H54 (cell line): Measurements from ENCODE around the gene PGAP6.

Experiments used
- DNase-seq: peaks from one replicate; pipeline ENCODE4 v3.0.0; 2011; ENCODE audit warnings: low spot score, mixed read lengths; ENCODE audit not compliant: insufficient read length
- FAIRE-seq: peaks from 3 replicates; lab custom pipeline; 2011; peaks lifted over from hg19 to GRCh38; lab: Jason Lieb, UNC
- POLR2A ChIP-seq: IDR thresholded peaks from 2 replicates; pipeline ENCODE4 v1.6.1; 2011; ENCODE audit warnings: low read depth, mild to moderate bottlenecking, low read length

The PGAP6 gene

DNA sequence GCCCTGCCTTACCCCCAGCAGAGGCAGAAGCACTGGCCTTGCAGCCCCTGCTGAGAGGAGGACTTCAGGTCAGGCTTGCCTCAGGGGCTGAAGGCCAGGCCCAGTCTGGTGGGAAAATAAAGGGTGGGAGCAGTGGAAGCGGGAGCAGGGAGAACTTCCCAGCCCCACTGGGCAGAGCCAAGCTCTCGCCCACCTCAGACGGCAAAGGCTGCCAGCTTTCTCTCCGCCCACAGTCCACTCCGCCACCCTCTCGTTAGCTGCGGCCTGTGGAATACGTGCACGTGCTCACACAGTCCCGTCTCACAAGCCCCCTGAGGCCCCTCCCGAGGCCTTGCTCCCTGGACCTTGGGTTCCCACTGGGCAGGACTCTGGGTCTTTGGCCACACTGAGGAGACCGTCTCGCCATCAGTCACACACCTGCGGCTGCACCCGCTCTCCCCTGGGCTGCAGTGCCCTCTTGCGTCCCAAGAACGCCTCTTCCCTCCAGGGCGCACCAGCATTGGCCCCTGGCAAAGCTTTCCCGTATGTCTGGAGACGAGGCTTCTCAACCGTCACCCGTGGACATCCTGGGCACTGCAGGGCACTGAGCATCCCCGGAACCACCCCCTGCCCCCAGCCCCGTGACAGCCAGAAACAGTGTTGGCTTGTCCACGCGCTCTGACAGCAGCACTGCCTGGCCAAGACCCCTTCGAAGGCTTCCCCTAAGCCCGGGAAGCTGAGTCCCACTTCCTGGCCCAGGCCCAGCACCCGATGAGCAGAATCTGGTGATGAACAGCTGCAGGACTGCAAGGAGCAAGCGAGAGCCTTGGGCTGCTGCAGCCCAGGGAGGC, 19.7 kb downstream of the PGAP6 start:
- FAIRE-seq, result no peak
- TF ChIP-seq POLR2A, result no peak
- peak; percentile 98 for DNase-seq

DNA sequence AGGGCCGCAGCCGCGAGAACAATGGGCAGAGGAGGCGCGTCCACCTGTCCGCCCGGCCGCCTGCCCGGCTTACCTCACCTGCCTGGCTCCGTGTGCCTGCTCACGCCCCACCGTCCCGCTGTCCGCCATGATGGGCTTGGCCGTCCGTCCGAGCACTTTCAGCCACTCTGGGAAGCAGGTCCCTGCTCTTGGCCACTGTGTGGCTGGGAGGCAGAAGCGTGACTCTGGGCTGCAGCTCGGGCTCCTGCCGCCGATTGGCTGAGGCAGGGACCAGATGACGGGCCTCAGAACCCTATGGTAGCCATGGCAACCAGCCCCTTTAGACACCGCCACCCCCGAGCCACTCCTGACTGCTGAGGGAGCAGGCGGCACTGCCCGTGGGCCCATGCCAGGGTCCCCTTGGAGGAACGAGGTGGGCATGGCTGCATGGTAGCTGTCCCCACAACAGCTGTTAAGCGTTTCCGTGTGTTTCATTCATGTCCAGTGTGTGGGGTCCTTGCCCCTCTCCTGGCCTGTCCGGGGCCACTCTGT, 20.4 kb downstream of the PGAP6 start:
- DNase-seq (no peak), FAIRE-seq (no peak)
- TF ChIP-seq POLR2A, result no peak

DNA sequence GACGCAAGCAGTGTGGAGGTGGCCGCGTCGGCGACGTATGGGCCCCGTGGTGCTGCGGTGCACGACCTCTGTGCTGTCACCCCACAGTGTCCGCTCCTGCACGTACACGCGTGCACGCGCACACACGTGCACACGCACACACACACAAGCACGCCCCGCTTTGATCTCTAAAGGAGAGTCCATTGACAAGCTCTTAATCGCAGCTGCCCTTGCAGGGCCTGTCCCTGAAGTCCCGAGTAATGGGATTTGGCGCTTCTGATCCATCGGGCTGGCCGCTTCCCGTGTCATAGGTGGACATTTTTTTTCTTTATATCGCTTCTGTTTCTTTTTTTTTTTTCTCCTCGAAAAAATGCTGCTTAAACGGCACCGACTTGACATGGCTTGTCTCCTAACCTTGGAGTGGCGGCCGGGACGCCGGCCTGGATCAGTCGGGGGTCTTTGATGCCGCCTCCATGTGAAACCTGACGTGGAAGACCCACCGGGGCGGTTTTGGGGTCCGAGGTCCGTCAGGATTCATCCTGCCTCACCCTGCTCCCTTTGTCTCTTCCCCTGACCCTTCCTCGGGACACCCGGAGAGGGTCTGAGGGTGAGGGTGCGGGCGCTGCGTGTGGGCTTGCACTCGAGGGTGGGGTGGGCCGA, 21.0 kb downstream of the PGAP6 start:
- no peak for FAIRE-seq
- no peak for DNase-seq
- TF ChIP-seq POLR2A, result no peak

DNA sequence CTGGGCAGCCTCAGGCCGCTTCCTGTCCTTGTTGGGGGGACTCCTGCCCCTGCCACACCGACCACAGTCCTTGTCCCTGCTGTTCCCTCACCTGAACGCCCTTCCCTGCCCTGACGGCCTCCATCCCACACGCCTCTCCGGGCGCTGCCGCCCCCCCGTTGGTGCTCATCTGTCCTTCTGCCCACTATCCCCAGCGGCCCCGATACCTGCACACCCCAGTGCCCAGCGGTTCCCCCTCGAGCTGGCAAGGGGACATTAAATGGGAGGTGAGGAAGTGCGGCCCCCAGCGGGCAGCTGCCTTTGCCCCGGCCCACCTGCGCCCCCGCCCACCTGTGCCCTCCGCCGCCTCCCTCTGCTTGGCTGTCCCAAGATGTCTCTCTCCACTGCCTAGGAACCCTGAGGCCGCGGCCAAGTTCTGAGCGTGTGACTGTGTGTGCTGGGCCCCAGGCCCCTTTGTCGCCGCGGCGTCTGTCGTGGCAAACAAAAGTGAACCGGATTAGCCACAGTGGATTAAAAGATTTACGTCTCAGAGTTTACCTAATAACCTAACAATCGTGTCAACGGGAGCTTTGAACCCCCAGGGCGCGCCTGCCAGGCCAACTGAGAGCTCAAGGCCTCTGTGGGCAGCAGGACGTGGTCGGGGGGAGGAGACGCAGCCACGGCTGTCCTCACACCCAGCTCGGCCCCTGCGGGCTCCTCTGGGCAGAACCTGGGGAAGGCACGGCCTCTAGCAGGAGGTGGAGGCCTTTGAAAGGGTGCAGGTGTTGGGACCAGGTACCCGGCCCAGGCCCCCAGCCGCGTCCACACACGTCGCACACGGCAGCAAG, 21.7 kb downstream of the PGAP6 start:
- no peak for DNase-seq
- FAIRE-seq, result no peak
- TF ChIP-seq POLR2A, result no peak

DNA sequence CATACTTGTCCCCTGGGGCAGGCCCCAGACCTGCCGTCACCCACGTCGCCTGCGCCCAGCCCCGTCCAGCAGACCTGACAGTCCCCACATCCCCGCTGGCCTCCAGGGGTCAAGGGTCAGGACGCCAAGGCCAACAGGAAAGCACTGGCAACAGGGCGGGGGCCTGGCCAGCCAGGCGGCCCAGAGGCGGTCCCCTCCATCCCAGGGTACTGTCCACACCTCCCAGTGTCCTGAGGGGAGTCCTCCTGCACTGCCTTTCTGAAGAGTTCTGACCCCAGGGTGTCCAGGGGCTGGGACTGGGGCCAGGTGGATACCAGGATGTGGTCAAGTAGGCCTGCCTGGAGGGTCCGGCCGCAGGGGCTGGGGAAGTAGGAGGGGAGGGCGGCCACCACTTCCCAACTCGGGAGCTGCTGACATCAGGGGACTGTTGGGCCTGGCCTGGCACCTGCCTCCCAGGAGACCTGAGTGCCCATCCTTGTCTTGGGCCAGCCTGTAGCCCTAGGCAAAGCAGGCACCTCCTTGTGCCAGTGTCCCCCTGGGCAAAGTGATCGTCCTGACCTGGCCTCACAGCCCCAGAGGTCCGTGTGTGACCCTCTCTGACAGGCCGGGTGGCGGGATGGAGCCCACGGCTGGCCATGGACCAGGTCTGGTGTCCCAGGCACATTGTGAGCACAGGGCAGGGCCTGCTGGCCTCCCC, 22.6 kb downstream of the PGAP6 start:
- DNase-seq (no peak), FAIRE-seq (no peak)
- TF ChIP-seq POLR2A, result no peak

DNA sequence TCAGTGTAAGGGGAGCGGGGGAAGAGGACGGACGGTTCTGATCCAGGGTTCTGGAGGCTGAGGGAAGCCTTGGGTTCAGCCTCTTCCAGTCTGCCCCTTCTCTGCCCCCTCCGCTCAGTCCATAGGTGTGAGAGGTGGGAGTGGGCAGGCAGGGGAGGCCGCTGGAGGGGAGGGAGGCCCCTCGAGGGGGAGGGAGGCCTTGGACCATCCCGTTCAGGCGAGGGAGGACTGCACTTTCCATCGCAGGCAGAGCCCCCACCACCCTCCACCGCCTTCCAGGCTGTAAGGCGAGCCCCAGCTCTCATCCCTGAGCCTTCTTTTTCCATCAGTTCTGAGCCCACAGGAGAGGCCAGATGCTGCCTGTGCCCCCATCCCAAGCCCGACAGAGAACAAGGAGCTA, 25.0 kb downstream of the PGAP6 start:
- DNase-seq (no peak), FAIRE-seq (no peak)
- no peak for TF ChIP-seq POLR2A

DNA sequence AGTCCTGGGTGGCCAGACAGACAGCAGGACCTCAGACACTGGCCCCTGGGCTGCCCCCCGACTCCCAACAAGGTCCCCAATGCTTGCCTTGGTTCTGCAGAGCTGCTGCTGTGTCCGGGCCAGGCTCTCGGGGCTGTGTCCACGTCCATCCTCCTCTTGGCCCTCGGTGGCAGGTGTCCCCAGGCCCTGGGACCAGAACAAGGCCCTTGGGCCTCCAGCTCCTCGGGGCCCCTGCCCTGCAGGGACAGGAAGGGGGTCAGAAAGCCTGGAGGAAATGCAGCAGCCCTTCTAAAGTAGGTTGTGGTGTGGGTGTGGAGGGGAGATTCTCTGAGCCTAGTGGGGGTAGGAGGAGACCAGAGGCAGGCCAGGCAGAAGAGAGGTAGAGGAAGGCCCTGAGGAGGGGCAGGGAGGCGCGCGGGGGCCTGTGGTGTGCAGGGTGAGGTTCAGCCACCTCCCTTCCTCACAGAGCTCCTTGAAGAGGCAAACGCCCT, 26.8 kb downstream of the PGAP6 start:
- FAIRE-seq (no peak), DNase-seq (no peak)

DNA sequence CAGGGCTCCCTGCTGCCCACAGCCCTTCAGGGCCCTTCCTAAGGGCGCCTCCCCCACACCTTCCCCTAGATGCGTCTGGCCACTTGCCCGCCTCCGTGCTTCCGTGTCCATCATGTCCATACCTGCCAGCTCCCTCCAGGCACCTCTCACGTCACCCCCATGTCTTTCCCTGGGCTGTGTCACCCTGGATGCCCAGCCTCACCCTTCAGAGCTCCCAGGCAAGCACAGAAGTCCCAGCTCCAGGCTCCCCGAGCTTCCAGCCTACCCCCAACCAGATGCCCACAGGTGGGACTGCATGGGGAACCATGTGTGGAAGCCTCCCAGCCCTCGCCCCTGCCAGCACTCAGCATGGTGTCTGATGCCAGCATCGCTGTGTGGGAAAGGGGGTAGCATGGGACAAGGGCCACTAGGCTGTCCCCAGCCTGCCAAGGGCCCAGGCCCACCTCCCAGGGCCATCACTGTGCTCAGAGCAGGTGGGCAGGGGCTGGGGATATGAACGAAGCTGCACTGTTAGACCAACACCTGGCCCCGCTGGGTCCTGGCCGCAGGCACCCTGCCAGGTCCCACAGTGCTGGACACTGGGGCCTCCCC, 27.4 kb downstream of the PGAP6 start:
- no peak for TF ChIP-seq POLR2A
- FAIRE-seq (no peak), DNase-seq (no peak)

More for the DNA sequence above, 26.8 kb downstream of the PGAP6 start:
- TF ChIP-seq POLR2A, result no peak

DNA sequence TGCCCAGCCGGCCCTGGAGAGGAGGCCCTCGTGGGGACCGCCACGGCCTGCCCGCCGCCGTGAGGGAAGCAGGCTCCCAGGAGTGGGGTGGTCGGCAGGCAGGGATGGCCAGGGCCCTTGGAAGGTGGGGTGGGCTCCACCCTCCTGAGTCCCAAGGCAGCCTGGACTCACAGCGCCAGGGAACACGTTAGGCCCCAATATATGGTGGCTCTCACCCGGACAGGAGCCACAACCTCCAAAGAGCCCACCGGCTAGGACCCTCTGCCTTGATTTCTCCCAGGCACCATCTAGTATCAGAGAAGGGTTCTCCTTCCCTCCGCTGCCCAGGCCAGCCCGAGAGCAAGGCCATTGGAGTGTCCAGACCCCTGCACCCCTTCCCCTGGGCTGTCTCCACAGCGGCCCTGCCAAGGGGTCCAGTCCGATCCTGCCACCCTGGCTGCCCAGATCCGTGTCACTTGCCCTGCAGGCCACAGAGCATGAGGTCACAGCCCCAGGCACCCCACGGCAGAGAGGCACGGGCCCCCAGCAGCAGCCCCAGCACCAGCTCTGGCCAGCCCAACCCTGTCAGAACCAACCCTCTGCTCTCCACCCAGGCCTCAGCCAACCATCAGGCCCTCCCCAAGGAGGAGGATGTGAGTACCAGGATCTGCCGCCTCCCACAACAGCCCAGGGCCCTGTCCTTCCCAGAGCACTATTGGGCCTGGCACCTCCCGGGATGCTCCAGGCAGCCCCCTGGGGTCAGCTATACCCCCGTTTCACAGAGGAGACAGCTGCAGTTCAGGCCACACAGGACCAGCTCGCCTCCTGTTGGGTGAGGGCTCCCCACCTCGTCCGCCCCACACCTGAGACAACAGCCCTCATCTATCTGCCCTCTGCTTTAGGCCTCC, 28.1 kb downstream of the PGAP6 start:
- no peak for TF ChIP-seq POLR2A
- DNase-seq, result no peak
- no peak for FAIRE-seq

DNA sequence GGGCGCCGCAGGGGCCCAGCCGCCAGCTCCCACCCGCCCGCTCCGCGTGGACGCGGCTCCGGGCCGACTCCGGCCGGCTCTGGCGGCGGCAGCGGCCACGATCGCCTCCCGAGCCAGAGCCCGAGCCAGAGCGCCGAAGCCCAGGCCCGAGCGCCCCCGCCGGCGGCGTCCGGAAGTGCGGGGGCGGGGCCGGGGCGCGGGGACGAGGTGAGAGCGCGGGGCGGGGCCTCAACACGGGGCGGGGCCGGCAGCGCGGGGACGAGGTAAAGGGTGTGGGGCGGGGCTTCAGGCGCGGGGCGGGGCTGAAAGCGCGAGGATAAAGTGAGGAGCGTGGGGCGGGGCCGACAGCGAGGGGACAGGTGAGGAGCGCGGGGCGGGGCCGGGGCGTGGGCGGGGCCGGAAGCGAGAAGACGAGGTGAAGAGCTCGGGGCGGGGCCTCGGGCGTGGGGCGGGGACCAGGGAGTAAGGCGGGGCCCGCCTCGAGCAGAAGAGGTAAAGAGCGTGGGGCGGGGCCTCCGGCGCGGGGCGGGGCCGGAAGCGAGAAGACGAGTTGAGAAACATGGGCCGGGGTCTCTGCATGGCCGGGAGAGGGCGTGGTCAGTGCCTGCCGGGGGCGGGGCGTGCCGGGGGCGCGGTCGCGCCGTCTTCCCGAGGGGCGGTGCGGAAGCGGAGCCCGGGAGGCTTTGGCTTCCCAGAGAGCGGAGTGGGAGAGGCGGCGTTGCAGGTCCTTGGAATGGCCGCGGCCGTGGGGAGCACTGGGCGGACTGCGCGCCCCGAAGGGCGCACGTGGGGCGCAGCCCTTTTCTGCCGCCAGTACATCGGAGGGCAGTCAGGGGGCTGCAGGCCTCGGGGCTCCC, 29.0 kb downstream of the PGAP6 start, which contains the start of gene AXIN1:
TSS of gene AXIN1 (minus strand) at position 177 of the 857 bp plus-strand sequence. CDS start 5,698 bp downstream, outside the sequence.
- TF ChIP-seq POLR2A, result peak; percentile 62
- no peak for FAIRE-seq
- peak; percentile 87 for DNase-seq
